ENCODE measurements around the gene PHPT1.

DNA sequence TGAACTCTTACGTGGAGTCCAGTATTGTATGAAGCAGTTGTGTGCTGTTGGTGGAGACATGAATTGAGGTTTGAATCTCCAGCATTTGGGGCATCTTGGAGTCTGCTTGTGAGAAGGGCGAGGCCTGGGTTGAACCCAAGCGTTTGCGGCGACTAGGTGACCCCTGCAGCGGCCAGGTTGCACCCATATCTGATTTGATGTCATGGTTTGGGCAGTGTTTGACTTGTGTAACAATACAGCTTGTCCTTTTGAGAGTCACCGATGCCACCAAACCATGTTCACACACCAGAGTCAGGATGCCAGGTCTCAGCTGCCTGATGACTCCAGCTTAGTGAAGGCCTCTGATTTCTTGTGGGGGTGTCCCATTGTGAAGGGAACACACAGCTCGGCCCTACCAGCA lies 39.2 kb downstream of the PHPT1 start:
- TF ChIP-seq CTCF (IDR thresholded peaks at IDR 0.05) (no peak), POLR2A (IDR thresholded peaks at IDR 0.05) (no peak)
